ENCODE results near the gene RAD23B.

- TF ChIP-seq EZH2 (IDR thresholded peaks at IDR 0.05; ENCODE audit: insufficient read depth, poor library complexity, severe bottlenecking) (no peak), EZH2phosphoT487 (IDR thresholded peaks at IDR 0.05; ENCODE audit: insufficient read depth, low read depth) (no peak)
These were observed 45.4 kb downstream of the RAD23B start for GRCh38 chr9:107328510-107328909.

All from GM23248 (cell line).